ENCODE data around the gene PIGL. TPM values are rescaled to one million over a fixed set of nuclear protein-coding genes. Genes with fewer than 3 reads are reported as not detected.

PIGL gene
- total and polyA plus RNA-seq, 2 donors (not counting 1 experiment from before 2014, with no cell fraction given), result 86.7 to 88.2 TPM

DNA sequence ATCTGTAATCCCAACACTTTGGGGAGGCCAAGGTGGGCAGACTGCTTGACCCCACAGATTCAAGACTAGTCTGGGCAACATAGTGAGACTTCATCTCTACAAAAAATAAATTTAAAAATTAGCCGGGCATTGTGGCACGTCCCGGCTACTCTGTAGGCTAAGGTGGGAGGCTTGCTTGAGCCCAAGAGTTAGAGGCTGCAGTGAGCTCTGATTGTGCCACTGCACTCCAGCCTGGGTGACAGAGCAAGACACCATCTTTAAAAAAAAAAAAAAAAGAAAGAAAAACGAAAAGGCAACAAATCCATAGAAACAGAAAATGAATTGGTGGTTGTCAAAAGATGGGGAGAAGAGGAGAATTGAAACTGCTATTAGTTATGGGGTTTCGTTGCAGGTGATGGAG is 29.4 kb upstream of the PIGL start:
- H3K4me2 ChIP-seq (replicated peaks; ENCODE audit: low read depth, low read length, poor library complexity, severe bottlenecking), result no peak overlapping the region
- Mint-ChIP-seq H3K9me3 (ENCODE audit: insufficient read depth) (no peaks in the 10 kb centered on the region), H3K4me1 (peaks cover 14% of the 10 kb centered on the region), H3K27ac (no peak overlapping the region), H3K4me3 (no peak overlapping the region), H3K27me3 (no peaks in the 10 kb centered on the region)
- H3K36me3 ChIP-seq (replicated peaks in 1 of 2; ENCODE audit: control extremely low read depth in 1 of 2, control insufficient read depth in 1 of 2, extremely low read depth in 1 of 2, insufficient read depth in 2 of 2, low read length in 1 of 2), result peaks cover 15 to 46% of the 10 kb centered on the region in 2 experiments
- peaks cover 0 to 7% of the 10 kb centered on the region in 2 donors for H3K4me1 ChIP-seq (ENCODE audit: control insufficient read depth in 2 of 2, insufficient read depth in 2 of 2, low read length in 2 of 2)
- TF ChIP-seq, protein P1, sequence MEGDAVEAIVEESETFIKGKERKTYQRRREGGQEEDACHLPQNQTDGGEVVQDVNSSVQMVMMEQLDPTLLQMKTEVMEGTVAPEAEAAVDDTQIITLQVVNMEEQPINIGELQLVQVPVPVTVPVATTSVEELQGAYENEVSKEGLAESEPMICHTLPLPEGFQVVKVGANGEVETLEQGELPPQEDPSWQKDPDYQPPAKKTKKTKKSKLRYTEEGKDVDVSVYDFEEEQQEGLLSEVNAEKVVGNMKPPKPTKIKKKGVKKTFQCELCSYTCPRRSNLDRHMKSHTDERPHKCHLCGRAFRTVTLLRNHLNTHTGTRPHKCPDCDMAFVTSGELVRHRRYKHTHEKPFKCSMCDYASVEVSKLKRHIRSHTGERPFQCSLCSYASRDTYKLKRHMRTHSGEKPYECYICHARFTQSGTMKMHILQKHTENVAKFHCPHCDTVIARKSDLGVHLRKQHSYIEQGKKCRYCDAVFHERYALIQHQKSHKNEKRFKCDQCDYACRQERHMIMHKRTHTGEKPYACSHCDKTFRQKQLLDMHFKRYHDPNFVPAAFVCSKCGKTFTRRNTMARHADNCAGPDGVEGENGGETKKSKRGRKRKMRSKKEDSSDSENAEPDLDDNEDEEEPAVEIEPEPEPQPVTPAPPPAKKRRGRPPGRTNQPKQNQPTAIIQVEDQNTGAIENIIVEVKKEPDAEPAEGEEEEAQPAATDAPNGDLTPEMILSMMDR (IDR thresholded peaks at IDR 0.05), result no peak
- no peak for TF ChIP-seq EZH2 (IDR thresholded peaks at IDR 0.05; ENCODE audit: borderline replicate concordance, insufficient read depth, low read depth, low read length, poor library complexity, severe bottlenecking)
- H3K4me3 ChIP-seq (ENCODE audit: control extremely low read depth in 1 of 5, extremely low read depth in 1 of 5, insufficient read depth in 1 of 5, low read depth in 2 of 5, low read length in 4 of 5), result no peak overlapping the region
- peaks cover 25% of the 10 kb centered on the region for H4K20me1 ChIP-seq (ENCODE audit: control insufficient read depth, insufficient read depth, low read length, poor library complexity, severe bottlenecking)
- no CpG with 5 or more reads among the region's 5 CpGs for WGBS (ENCODE audit: insufficient coverage)
- ChIA-PET POLR2A (no interaction called here), CTCF (no interaction called here)
- peaks cover 98% of the 10 kb centered on the region for H3K79me2 ChIP-seq (ENCODE audit: control insufficient read depth, insufficient read depth, low read length)
- H3K9ac ChIP-seq (ENCODE audit: low read length), result no peak overlapping the region
- no peak overlapping the region for H3K27ac ChIP-seq (ENCODE audit: low read length in 2 of 2)
- H3K9me3 ChIP-seq (ENCODE audit: control extremely low read depth in 1 of 3, control insufficient read depth in 2 of 3, insufficient read depth in 1 of 3, low read length in 2 of 3), result no peaks in the 10 kb centered on the region
- ATAC-seq (ENCODE audit: low read depth), result no peak
- DNase-seq, result no peak
- intact Hi-C loops (cut with micrococcal nuclease), result no loop called here
- H2AFZ ChIP-seq (ENCODE audit: insufficient read depth, low read depth, low read length, poor library complexity, severe bottlenecking), result no peak overlapping the region
- no peaks in the 10 kb centered on the region for H3K27me3 ChIP-seq (replicated peaks in 1 of 4; ENCODE audit: control extremely low read depth in 1 of 4, control insufficient read depth in 3 of 4, insufficient read depth in 4 of 4, low read length in 3 of 4)

DNA sequence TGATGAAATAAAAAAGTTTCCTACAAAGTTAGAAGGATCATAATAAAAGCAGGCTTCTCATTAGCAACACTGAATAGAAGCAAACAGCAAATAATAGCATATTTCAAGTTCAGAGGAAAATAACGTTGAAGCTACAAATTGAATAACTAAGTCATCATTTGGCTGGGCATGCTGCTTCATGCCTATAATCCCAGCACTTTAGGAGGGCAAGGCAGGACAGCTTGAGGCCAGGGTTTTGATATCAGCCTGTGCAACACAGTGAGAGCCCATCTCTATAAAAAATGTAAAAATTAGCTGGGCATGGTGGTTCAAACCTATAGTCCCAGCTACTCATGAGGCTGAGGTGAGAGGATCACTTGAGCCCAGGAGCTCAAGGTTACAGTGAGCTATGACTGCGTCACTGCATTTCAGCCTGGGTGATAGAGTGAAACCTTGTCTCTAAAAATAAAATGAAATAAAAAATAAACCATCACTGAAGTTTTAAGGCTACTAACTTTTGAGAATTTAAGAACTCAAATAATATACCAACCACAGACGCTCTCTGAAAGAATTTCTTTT is 27.1 kb upstream of the PIGL start:
- no peak for ATAC-seq (ENCODE audit: low read depth)
- peak overlapping the region in 1 of 2 donors; percentile 26 for H3K27ac ChIP-seq (ENCODE audit: low read length in 2 of 2)

More for the DNA sequence above, 27.1 kb upstream of the PIGL start:
- WGBS (ENCODE audit: insufficient coverage), result 72% methylated on average over 2 of the region's 3 CpGs
- H3K4me3 ChIP-seq (ENCODE audit: control extremely low read depth in 1 of 5, extremely low read depth in 1 of 5, insufficient read depth in 1 of 5, low read depth in 2 of 5, low read length in 4 of 5), result no peak overlapping the region
- Mint-ChIP-seq H3K27me3 (no peaks in the 10 kb centered on the region), H3K4me1 (peaks cover 12% of the 10 kb centered on the region), H3K4me3 (no peak overlapping the region), H3K9me3 (ENCODE audit: insufficient read depth) (no peaks in the 10 kb centered on the region), H3K27ac (no peak overlapping the region)
- CTCF ChIA-PET, result no interaction called here
- H3K4me1 ChIP-seq (ENCODE audit: control insufficient read depth in 2 of 2, insufficient read depth in 2 of 2, low read length in 2 of 2), result peaks cover 0 to 7% of the 10 kb centered on the region in 2 donors
- H3K27me3 ChIP-seq (replicated peaks in 1 of 4; ENCODE audit: control extremely low read depth in 1 of 4, control insufficient read depth in 3 of 4, insufficient read depth in 4 of 4, low read length in 3 of 4), result no peaks in the 10 kb centered on the region
- intact Hi-C loops (cut with micrococcal nuclease), result no loop called here
- DNase-seq, result no peak
- peaks cover 95% of the 10 kb centered on the region for H3K79me2 ChIP-seq (ENCODE audit: control insufficient read depth, insufficient read depth, low read length)
- H3K36me3 ChIP-seq (replicated peaks in 1 of 2; ENCODE audit: control extremely low read depth in 1 of 2, control insufficient read depth in 1 of 2, extremely low read depth in 1 of 2, insufficient read depth in 2 of 2, low read length in 1 of 2), result peaks cover 11 to 44% of the 10 kb centered on the region in 2 experiments
- no peaks in the 10 kb centered on the region for H3K9me3 ChIP-seq (ENCODE audit: control extremely low read depth in 1 of 3, control insufficient read depth in 2 of 3, insufficient read depth in 1 of 3, low read length in 2 of 3)
- no peak for TF ChIP-seq EZH2 (IDR thresholded peaks at IDR 0.05; ENCODE audit: borderline replicate concordance, insufficient read depth, low read depth, low read length, poor library complexity, severe bottlenecking)
- TF ChIP-seq, protein P1 (IDR thresholded peaks at IDR 0.05), result no peak
- no peak overlapping the region for H3K4me2 ChIP-seq (replicated peaks; ENCODE audit: low read depth, low read length, poor library complexity, severe bottlenecking)
- H2AFZ ChIP-seq (ENCODE audit: insufficient read depth, low read depth, low read length, poor library complexity, severe bottlenecking), result no peak overlapping the region
- H3K9ac ChIP-seq (ENCODE audit: low read length), result no peak overlapping the region
- H4K20me1 ChIP-seq (ENCODE audit: control insufficient read depth, insufficient read depth, low read length, poor library complexity, severe bottlenecking), result peaks cover 27% of the 10 kb centered on the region
- POLR2A ChIA-PET, result no interaction called here

Measured in B cell (primary cell).